ENCODE data around the gene CCNC.

Gene CCNC

DNA sequence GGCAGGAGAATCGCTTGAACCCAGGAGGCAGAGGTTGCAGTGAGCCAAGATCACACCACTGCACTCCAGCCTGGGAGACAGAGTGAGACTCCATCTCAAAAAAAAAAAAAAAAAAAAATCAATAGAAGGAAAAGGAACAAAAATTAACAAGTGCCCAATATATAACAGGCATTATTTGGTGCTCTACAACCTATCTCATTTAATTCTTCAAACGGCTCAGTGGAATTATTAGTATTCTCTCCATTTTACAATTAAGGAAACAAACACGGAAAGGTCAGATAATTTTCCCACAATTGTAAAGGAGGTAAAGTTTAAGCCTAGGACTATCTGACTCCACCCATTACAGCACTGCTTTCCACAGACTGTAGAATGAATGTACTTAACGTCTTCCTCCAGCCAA is 19.8 kb downstream of the CCNC start:
- DNase-seq (ENCODE audit: low read depth in 2 of 2) = no peak

DNA sequence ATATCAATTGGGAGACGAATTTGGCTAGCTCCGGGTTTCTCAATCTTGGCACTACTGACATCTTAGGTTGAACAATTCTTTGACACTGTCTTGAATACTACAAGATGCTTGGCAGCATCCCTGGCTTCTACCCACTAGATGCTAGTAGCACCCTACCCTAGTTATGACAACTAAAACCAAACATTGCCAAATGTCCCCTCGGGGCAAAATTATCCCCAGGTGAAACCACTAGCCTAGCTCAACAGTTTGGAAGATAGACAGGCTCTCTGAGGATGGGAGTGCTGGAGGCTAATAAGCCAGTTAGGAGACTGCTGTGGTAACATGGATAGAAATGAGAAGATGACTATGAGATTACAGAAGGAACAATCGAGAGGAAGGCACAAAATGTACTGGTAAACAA is 20.9 kb downstream of the CCNC start:
- DNase-seq (ENCODE audit: low read depth in 2 of 2) = no peak

GRCh38 chr6:99545442-99545841 is 23.0 kb downstream of the CCNC start:
- no peak for DNase-seq (ENCODE audit: low read depth in 2 of 2)

GRCh38 chr6:99543968-99544367 is 24.5 kb downstream of the CCNC start:
- no peak for DNase-seq (ENCODE audit: low read depth in 2 of 2)

DNA sequence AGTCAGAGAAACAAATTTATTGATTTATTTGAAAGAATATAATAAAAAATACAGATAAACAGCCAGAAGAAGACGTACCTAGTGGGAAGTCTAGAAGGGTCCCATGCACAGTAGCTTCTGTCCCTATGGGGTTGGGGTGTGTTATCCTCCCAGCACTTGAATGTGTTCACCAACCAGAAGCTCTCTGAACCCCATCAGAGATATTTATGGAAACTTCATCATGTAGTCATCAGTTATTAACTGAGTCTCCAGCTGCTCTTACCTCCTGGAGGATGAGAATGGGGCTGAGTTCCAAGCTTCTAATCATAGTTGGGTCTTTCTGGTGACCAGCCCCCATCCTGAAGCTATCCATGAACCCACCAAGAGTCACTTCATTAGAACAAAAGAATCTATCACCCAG is 37.8 kb downstream of the CCNC start:
- DNase-seq (ENCODE audit: low read depth in 2 of 2) = no peak

DNA sequence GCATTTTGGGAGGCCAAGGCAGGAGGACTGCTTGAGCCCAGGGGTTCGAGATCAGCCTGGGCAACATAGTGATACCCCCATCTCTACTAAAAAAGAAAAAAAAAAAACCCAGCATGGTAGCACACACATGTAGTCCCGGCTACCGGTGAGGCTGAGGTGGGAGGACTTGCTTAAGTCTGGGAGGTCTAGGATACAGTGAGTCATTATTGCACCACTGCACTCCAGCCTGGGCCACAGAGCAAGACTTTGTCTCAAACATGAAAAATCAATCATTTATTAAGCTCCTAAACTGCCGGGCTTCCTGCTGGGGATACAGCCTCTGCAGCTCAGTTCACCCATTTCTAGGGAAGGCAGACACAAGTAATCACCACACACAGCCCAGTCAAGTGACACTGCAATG is 45.9 kb downstream of the CCNC start:
- DNase-seq (ENCODE audit: low read depth in 2 of 2) = no peak

GRCh38 chr6:99521633-99522151 is 46.8 kb downstream of the CCNC start:
- no peak for DNase-seq (ENCODE audit: low read depth in 2 of 2)

DNA sequence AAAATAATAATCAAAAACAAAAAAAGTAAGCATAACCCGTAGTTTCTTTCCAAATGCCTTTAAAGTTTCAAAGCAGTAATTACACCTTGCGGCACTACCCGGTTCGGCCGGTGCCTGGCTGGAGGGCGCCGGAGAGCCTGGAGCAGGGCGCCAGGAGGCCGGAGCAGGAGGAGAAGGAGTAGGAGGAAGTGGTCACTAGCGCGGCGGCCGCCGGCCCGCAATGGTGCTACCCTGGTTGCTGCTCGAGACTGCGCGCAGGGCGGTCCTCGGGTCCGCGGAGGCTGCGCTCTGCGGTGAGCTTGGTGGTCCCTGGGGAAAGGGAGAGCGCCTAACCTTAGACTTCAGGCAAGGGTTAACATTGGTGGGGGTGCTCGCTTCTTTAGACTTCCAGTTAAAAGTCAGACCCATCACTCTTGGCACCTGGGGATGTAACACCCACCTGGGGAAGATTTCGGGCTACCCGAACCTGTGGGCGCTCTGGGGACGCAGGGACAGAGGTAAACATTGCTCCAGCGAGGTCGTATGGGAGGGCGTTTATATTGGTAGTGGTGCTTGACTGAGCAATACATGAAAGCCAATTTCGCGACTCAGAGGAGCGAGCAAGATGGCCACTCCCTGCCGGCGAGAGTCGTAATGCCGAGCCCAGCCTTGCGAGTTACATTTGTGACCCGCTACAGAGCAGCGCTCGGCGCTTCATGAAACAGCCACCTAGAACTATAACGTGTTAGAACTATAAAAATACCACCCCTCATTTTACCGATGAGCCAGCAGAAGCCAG is 47.4 kb downstream of the CCNC start:
- peak; percentile 19 to 43 for DNase-seq (ENCODE audit: low read depth in 2 of 2)

DNA sequence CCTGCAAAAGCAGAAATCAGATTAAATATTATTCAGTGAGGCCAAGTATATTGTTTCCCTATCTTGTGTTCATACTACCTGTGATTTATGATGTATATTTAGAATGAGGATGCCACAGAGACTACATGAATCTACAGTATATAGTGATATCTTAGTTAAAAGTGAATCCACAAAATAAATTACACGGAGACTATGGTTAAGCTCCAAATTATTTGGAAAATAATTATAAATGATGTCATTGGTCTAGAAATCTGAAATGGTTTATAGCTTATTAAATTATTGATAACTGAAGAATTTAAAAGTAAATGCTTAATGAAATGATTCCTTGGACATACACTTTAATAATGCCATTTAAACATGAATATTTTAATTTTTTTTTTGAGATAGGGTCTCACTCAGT is 49.0 kb downstream of the CCNC start:
- no peak for DNase-seq (ENCODE audit: low read depth in 2 of 2)

DNA sequence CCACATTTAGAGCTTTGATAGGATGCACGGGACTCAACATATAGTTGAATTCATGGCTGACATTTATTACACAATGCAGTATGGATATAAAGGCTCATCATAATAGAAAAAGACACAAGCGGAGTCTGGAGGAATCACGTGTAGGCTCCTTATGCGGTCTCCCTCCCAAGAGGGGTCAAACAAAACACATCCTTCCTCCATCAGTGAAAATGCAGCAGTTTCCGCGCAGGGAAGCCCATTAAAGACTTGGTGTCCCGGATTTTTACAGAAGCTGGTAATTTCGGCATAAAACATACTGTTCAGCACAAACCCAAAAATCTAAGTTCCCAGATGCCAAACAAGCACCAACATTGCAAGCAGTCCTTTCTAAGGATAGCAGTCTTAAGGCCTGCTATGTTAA is 54.4 kb downstream of the CCNC start:
- DNase-seq (ENCODE audit: low read depth in 2 of 2) = no peak

DNA sequence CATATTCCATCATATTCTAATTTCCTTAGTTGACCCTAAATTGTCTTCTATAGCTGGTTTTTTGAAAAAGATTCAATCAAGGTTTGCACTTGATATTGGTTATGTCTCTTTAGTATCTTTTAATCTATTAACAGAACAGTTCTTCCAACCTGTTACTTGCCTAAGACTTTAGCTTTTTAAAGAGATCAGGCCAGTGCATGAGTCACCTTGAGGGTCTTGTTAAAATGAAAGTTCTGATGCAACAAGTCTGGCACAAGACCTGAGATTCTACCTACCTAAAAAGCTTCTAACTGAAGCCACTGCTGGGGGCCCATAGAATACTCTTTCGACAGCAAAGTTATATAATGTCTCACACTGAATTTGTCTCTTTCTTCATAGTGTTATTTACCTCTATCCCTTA is 56.4 kb downstream of the CCNC start:
- DNase-seq (ENCODE audit: low read depth in 2 of 2) = no peak

DNA sequence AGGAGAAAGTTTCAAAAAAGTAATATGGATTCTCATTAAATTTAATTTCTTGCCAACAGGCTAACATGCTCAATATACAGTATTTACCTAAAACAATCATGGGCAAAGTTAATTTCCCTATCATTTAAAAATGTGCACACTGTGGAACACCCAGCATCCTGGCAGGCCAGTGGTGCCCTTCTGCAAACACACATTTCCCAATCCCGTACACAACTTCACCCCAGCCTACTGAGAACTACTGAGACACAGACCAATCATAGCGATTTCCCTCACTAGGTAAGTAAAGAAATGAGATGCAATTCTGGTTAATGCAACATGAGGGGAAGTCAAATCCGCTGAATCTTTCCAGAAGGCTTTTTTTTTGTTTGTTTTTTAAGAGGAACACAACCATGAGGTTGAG is 60.8 kb downstream of the CCNC start:
- DNase-seq (ENCODE audit: low read depth in 2 of 2) = no peak

GRCh38 chr6:99501762-99502161 is 66.7 kb downstream of the CCNC start:
- DNase-seq (ENCODE audit: low read depth in 2 of 2) = no peak

- DNase-seq (ENCODE audit: low read depth in 2 of 2) = no peak
These were observed 70.0 kb downstream of the CCNC start for GRCh38 chr6:99498421-99498820.

DNA sequence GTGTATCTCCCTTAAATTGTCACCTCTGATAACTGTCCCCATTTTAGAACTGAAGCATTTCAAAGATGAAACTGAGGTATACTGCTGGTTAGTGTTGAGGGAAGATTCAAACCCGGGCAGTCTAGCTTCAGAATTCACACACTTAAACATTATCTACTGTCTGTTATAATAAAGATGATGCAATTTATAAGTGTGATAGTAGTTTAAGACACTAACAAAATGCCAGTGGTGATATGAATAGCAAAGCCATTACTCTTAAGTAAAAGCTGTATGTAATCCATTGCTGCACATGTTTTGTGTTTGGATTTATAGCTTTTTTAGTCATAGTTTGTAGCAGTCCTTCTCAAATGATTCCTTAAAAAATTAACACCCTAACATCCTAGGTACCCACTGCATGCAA is 73.0 kb downstream of the CCNC start:
- DNase-seq (ENCODE audit: low read depth in 2 of 2) = no peak

Data from activated CD8-positive, alpha-beta memory T cell treated with anti-CD3 and anti-CD28 coated beads for 4 hours (primary cell).